ENCODE measurements around the gene CHD1.

The CHD1 gene

GRCh38 chr5:98891591-98891990 lies 37.2 kb downstream of the CHD1 start:
- no peak for DNase-seq (ENCODE audit: extremely low read depth, insufficient read length)
- Histone ChIP-seq H3K27me3 (replicated peaks; ENCODE audit: control insufficient read depth, insufficient read depth, low read length) (no peaks in the 10 kb centered on the region), H3K4me3 (replicated peaks; ENCODE audit: low read depth, low read length) (no peak overlapping the region), H3K36me3 (ENCODE audit: control insufficient read depth, insufficient read depth, low read length) (peaks cover 7% of the 10 kb centered on the region)
- TF ChIP-seq CTCF (IDR thresholded peaks at IDR 0.05; ENCODE audit: insufficient read depth, low read length, poor library complexity, severe bottlenecking), result no peak

- DNase-seq (ENCODE audit: extremely low read depth, insufficient read length), result no peak
- peaks cover 5% of the 10 kb centered on the region for H3K36me3 ChIP-seq (ENCODE audit: control insufficient read depth, insufficient read depth, low read length)
- no peak for TF ChIP-seq CTCF (IDR thresholded peaks at IDR 0.05; ENCODE audit: insufficient read depth, low read length, poor library complexity, severe bottlenecking)
- no peaks in the 10 kb centered on the region for H3K27me3 ChIP-seq (replicated peaks; ENCODE audit: control insufficient read depth, insufficient read depth, low read length)
- H3K4me3 ChIP-seq (replicated peaks; ENCODE audit: low read depth, low read length), result no peak overlapping the region
These were observed 48.2 kb downstream of the CHD1 start for GRCh38 chr5:98880598-98880997.

- no peaks in the 10 kb centered on the region for H3K27me3 ChIP-seq (replicated peaks; ENCODE audit: control insufficient read depth, insufficient read depth, low read length)
- no peak for TF ChIP-seq CTCF (IDR thresholded peaks at IDR 0.05; ENCODE audit: insufficient read depth, low read length, poor library complexity, severe bottlenecking)
- no peak overlapping the region for H3K4me3 ChIP-seq (replicated peaks; ENCODE audit: low read depth, low read length)
- peaks cover 5% of the 10 kb centered on the region for H3K36me3 ChIP-seq (ENCODE audit: control insufficient read depth, insufficient read depth, low read length)
- no peak for DNase-seq (ENCODE audit: extremely low read depth, insufficient read length)
These were observed 48.7 kb downstream of the CHD1 start for GRCh38 chr5:98880151-98880550.

GRCh38 chr5:98877600-98877999 lies 51.2 kb downstream of the CHD1 start:
- Histone ChIP-seq H3K4me3 (replicated peaks; ENCODE audit: low read depth, low read length) (no peak overlapping the region), H3K36me3 (ENCODE audit: control insufficient read depth, insufficient read depth, low read length) (peaks cover 7% of the 10 kb centered on the region), H3K27me3 (replicated peaks; ENCODE audit: control insufficient read depth, insufficient read depth, low read length) (no peaks in the 10 kb centered on the region)
- no peak for TF ChIP-seq CTCF (IDR thresholded peaks at IDR 0.05; ENCODE audit: insufficient read depth, low read length, poor library complexity, severe bottlenecking)
- DNase-seq (ENCODE audit: extremely low read depth, insufficient read length), result no peak

- H3K36me3 ChIP-seq (ENCODE audit: control insufficient read depth, insufficient read depth, low read length), result peaks cover 7% of the 10 kb centered on the region
- H3K4me3 ChIP-seq (replicated peaks; ENCODE audit: low read depth, low read length), result no peak overlapping the region
- TF ChIP-seq CTCF (IDR thresholded peaks at IDR 0.05; ENCODE audit: insufficient read depth, low read length, poor library complexity, severe bottlenecking), result no peak
- H3K27me3 ChIP-seq (replicated peaks; ENCODE audit: control insufficient read depth, insufficient read depth, low read length), result no peaks in the 10 kb centered on the region
- no peak for DNase-seq (ENCODE audit: extremely low read depth, insufficient read length)
These were observed 56.1 kb downstream of the CHD1 start for GRCh38 chr5:98872674-98873073.

- no peaks in the 10 kb centered on the region for H3K27me3 ChIP-seq (replicated peaks; ENCODE audit: control insufficient read depth, insufficient read depth, low read length)
- peaks cover 5% of the 10 kb centered on the region for H3K36me3 ChIP-seq (ENCODE audit: control insufficient read depth, insufficient read depth, low read length)
- no peak overlapping the region for H3K4me3 ChIP-seq (replicated peaks; ENCODE audit: low read depth, low read length)
- no peak for TF ChIP-seq CTCF (IDR thresholded peaks at IDR 0.05; ENCODE audit: insufficient read depth, low read length, poor library complexity, severe bottlenecking)
- no peak for DNase-seq (ENCODE audit: extremely low read depth, insufficient read length)
These were observed 63.1 kb downstream of the CHD1 start for GRCh38 chr5:98865690-98866089.
